ENCODE data around the gene KIF26B. TPM values are rescaled to one million over a fixed set of nuclear protein-coding genes. Genes with fewer than 3 reads are reported as not detected.

The KIF26B gene
- total RNA-seq, 1 experiment from 2014 or later: 1.7 TPM

- Histone ChIP-seq H3K4me3 (ENCODE audit: insufficient read depth, low read depth, low read length) (no peak overlapping the region), H3K27me3 (ENCODE audit: control insufficient read depth, insufficient read depth, low read length) (no peaks in the 10 kb centered on the region), H3K36me3 (replicated peaks; ENCODE audit: control insufficient read depth, insufficient read depth, low read length) (no peaks in the 10 kb centered on the region)
- no peak for DNase-seq
Observed at GRCh38 chr1:245466261-245466660, 311.5 kb downstream of the KIF26B start.

GRCh38 chr1:245467804-245468203 is 313.0 kb downstream of the KIF26B start:
- Histone ChIP-seq H3K36me3 (replicated peaks; ENCODE audit: control insufficient read depth, insufficient read depth, low read length) (no peaks in the 10 kb centered on the region), H3K27me3 (ENCODE audit: control insufficient read depth, insufficient read depth, low read length) (no peaks in the 10 kb centered on the region), H3K4me3 (ENCODE audit: insufficient read depth, low read depth, low read length) (no peak overlapping the region)
- DNase-seq: no peak

GRCh38 chr1:245469006-245469405 is 314.2 kb downstream of the KIF26B start:
- H3K27me3 ChIP-seq (ENCODE audit: control insufficient read depth, insufficient read depth, low read length): no peaks in the 10 kb centered on the region
- DNase-seq: no peak
- H3K36me3 ChIP-seq (replicated peaks; ENCODE audit: control insufficient read depth, insufficient read depth, low read length): no peaks in the 10 kb centered on the region
- H3K4me3 ChIP-seq (ENCODE audit: insufficient read depth, low read depth, low read length): no peak overlapping the region

- H3K36me3 ChIP-seq (replicated peaks; ENCODE audit: control insufficient read depth, insufficient read depth, low read length): no peaks in the 10 kb centered on the region
- no peak overlapping the region for H3K4me3 ChIP-seq (ENCODE audit: insufficient read depth, low read depth, low read length)
- no peaks in the 10 kb centered on the region for H3K27me3 ChIP-seq (ENCODE audit: control insufficient read depth, insufficient read depth, low read length)
- no peak for DNase-seq
Observed at GRCh38 chr1:245469734-245470133, 314.9 kb downstream of the KIF26B start.

GRCh38 chr1:245475126-245475525 is 320.3 kb downstream of the KIF26B start:
- DNase-seq: no peak
- no peaks in the 10 kb centered on the region for H3K27me3 ChIP-seq (ENCODE audit: control insufficient read depth, insufficient read depth, low read length)
- H3K4me3 ChIP-seq (ENCODE audit: insufficient read depth, low read depth, low read length): no peak overlapping the region
- no peaks in the 10 kb centered on the region for H3K36me3 ChIP-seq (replicated peaks; ENCODE audit: control insufficient read depth, insufficient read depth, low read length)

GRCh38 chr1:245475961-245476516 is 321.3 kb downstream of the KIF26B start:
- Histone ChIP-seq H3K36me3 (replicated peaks; ENCODE audit: control insufficient read depth, insufficient read depth, low read length) (no peaks in the 10 kb centered on the region), H3K4me3 (ENCODE audit: insufficient read depth, low read depth, low read length) (no peak overlapping the region), H3K27me3 (ENCODE audit: control insufficient read depth, insufficient read depth, low read length) (no peaks in the 10 kb centered on the region)
- no peak for DNase-seq

- DNase-seq: no peak
- no peak overlapping the region for H3K4me3 ChIP-seq (ENCODE audit: insufficient read depth, low read depth, low read length)
- H3K27me3 ChIP-seq (ENCODE audit: control insufficient read depth, insufficient read depth, low read length): 0 out of 2 replicates have a peak, but pooled peaks cover 1% of the 10 kb centered on the region
- no peaks in the 10 kb centered on the region for H3K36me3 ChIP-seq (replicated peaks; ENCODE audit: control insufficient read depth, insufficient read depth, low read length)
Observed at GRCh38 chr1:245477941-245478340, 323.2 kb downstream of the KIF26B start.

- no peak overlapping the region for H3K4me3 ChIP-seq (ENCODE audit: insufficient read depth, low read depth, low read length)
- H3K27me3 ChIP-seq (ENCODE audit: control insufficient read depth, insufficient read depth, low read length): 0 out of 2 replicates have a peak, but pooled peaks cover 4% of the 10 kb centered on the region
- H3K36me3 ChIP-seq (replicated peaks; ENCODE audit: control insufficient read depth, insufficient read depth, low read length): no peaks in the 10 kb centered on the region
- no peak for DNase-seq
Observed at GRCh38 chr1:245480393-245481120, 325.8 kb downstream of the KIF26B start.

GRCh38 chr1:245481261-245481660 is 326.5 kb downstream of the KIF26B start:
- Histone ChIP-seq H3K27me3 (ENCODE audit: control insufficient read depth, insufficient read depth, low read length) (0 out of 2 replicates have a peak, but pooled peaks cover 4% of the 10 kb centered on the region), H3K4me3 (ENCODE audit: insufficient read depth, low read depth, low read length) (no peak overlapping the region), H3K36me3 (replicated peaks; ENCODE audit: control insufficient read depth, insufficient read depth, low read length) (no peaks in the 10 kb centered on the region)
- no peak for DNase-seq

GRCh38 chr1:245483247-245483646 is 328.5 kb downstream of the KIF26B start:
- Histone ChIP-seq H3K27me3 (ENCODE audit: control insufficient read depth, insufficient read depth, low read length) (0 out of 2 replicates have a peak, but pooled peaks cover 4% of the 10 kb centered on the region), H3K36me3 (replicated peaks; ENCODE audit: control insufficient read depth, insufficient read depth, low read length) (no peaks in the 10 kb centered on the region), H3K4me3 (ENCODE audit: insufficient read depth, low read depth, low read length) (no peak overlapping the region)
- no peak for DNase-seq

- no peak overlapping the region for H3K4me3 ChIP-seq (ENCODE audit: insufficient read depth, low read depth, low read length)
- peak; percentile 64 for DNase-seq
- 0 out of 2 replicates have a peak, but pooled peaks cover 4% of the 10 kb centered on the region for H3K27me3 ChIP-seq (ENCODE audit: control insufficient read depth, insufficient read depth, low read length)
- H3K36me3 ChIP-seq (replicated peaks; ENCODE audit: control insufficient read depth, insufficient read depth, low read length): no peaks in the 10 kb centered on the region
Observed at GRCh38 chr1:245484176-245484575, 329.4 kb downstream of the KIF26B start.

GRCh38 chr1:245485996-245486395 is 331.2 kb downstream of the KIF26B start:
- 0 out of 2 replicates have a peak, but pooled peaks cover 4% of the 10 kb centered on the region for H3K27me3 ChIP-seq (ENCODE audit: control insufficient read depth, insufficient read depth, low read length)
- no peak for DNase-seq
- H3K4me3 ChIP-seq (ENCODE audit: insufficient read depth, low read depth, low read length): no peak overlapping the region
- no peaks in the 10 kb centered on the region for H3K36me3 ChIP-seq (replicated peaks; ENCODE audit: control insufficient read depth, insufficient read depth, low read length)

GRCh38 chr1:245486775-245487470 is 332.1 kb downstream of the KIF26B start:
- H3K4me3 ChIP-seq (ENCODE audit: insufficient read depth, low read depth, low read length): no peak overlapping the region
- H3K27me3 ChIP-seq (ENCODE audit: control insufficient read depth, insufficient read depth, low read length): 0 out of 2 replicates have a peak, but pooled peaks cover 4% of the 10 kb centered on the region
- H3K36me3 ChIP-seq (replicated peaks; ENCODE audit: control insufficient read depth, insufficient read depth, low read length): no peaks in the 10 kb centered on the region
- no peak for DNase-seq

- DNase-seq: no peak
- no peaks in the 10 kb centered on the region for H3K36me3 ChIP-seq (replicated peaks; ENCODE audit: control insufficient read depth, insufficient read depth, low read length)
- 0 out of 2 replicates have a peak, but pooled peaks cover under 1% of the 10 kb centered on the region for H3K27me3 ChIP-seq (ENCODE audit: control insufficient read depth, insufficient read depth, low read length)
- H3K4me3 ChIP-seq (ENCODE audit: insufficient read depth, low read depth, low read length): no peak overlapping the region
Observed at GRCh38 chr1:245488346-245489129, 333.8 kb downstream of the KIF26B start.
